GM04503 (cell line): ENCODE measurements around the gene DCLK1.

Experiments used
- DNase-seq: peaks from one replicate; pipeline ENCODE4 v3.0.0-alpha.2; 2012; ENCODE audit warnings: low read depth

Gene DCLK1

GRCh38 chr13:36131222-36131930 is at the start of gene DCLK1:
Gene DCLK1 (minus strand): TSS chr13:36131382.
- DNase-seq: no peak

- no peak for DNase-seq
These were observed 44.4 kb upstream of the DCLK1 start for GRCh38 chr13:36175621-36176020.

GRCh38 chr13:36174923-36175322 is 43.7 kb upstream of the DCLK1 start:
- DNase-seq: no peak

DNA sequence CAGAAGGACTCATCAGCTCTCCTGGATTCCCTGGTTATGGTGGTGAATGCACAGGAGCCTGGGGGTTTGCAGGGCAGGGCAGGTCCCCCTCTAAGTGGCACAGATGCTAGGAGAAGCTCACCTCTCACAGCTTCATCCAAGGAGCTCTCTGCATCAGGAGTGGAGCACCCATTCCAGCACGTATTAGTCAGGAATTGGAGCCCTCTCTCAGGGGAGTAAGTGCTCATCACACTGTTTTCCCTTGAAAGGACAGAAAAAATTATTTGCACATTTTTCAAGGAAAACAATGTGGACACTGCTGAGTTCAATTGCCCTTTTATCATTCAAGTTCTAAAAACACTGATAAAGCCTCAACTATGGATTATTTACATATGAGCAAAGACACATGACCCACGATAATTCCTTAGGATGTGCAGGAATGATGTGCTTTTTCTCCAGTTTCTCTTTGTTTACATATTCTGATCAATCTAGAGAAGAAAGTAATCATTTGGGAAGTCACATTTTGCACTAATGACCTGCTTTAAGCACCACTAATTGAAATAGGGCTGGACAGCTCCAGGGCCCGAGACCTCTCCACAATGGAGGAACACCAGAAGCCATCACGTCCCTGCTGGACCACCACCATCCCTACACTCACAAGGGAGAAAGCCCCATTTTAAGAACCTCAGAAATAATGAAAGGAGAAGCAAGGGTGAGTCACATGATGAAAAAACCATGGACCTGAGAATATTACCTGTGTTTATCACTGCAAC is 42.6 kb upstream of the DCLK1 start:
- DNase-seq: no peak

- DNase-seq: no peak
These were observed 34.9 kb upstream of the DCLK1 start for GRCh38 chr13:36166046-36166445.

GRCh38 chr13:36163809-36164308 is 32.7 kb upstream of the DCLK1 start:
- DNase-seq: no peak

DNA sequence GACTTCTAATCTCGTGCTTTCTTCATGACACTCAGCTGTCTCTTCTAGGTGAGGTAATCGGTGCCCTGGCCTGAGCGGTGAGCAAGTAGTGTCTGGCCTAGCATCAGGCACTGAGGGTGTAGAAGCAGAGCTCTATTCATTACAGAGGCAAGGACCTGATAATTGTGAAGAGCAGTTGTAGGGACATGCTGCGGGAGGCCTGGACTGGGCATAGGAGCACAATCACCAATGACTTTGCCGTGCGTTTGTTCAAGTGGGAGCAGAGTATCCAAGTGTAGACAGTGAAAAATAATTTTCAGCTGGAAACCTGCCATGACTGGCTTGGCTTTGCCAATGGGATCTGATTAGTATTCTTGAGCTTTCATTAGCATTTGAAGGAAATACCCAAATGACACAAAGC is 32.1 kb upstream of the DCLK1 start:
- DNase-seq: no peak

DNA sequence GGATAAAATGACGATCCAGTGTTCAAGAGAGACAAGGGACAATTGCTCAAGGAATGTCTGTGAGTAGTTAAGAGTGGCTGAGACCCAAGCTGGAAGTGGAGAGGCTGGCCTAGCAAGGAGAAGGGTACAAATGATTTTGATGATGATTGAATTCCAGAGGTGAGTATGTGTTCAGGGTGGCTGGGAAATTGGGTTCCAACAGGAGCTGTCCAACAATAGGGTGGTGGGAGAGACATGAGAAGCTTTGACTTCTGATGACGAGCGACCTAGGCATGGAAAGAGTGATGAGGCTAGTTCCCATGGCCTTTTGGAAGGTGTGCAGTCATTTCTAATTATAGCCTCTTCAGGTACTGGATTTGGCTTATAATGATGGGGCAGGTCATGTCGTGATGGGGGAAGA is 29.1 kb upstream of the DCLK1 start:
- DNase-seq: no peak

GRCh38 chr13:36158611-36159010 is 27.4 kb upstream of the DCLK1 start:
- DNase-seq: no peak

GRCh38 chr13:36157480-36157879 is 26.3 kb upstream of the DCLK1 start:
- no peak for DNase-seq

DNA sequence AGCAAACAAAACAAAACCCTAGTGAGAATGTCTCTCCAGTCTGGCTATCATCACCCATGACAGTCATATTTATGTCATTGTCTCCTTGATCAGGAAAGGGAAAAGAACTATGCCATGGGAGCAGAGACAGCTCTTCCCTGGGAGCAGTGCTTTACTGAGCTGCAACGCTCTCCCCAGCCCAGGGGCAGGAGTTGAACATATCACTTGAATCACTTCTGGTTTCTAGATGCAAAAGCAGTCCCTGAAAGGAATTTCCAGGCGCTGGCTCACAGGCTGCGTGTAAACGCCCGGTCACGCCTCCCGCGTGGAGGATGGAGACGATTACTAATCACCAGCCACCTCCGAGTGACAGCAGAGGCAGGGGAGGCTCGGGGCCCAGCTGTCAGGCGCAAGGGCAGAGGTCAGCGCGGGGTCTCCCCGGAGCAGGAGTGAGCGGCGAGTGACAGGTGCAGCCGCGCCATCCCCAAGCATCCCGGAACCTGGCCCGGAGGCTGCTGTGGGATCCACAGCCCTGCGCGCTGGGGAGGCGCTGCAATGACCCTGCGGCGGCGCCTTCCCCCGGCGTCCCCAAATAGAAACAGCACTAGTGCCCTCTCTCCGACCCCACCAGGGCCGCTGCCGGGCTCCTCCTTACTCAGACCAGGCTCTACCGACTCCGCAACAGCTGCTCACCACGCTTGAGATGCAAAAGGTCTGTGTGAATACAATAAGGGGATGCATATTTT is 23.5 kb upstream of the DCLK1 start:
- DNase-seq: no peak

DNA sequence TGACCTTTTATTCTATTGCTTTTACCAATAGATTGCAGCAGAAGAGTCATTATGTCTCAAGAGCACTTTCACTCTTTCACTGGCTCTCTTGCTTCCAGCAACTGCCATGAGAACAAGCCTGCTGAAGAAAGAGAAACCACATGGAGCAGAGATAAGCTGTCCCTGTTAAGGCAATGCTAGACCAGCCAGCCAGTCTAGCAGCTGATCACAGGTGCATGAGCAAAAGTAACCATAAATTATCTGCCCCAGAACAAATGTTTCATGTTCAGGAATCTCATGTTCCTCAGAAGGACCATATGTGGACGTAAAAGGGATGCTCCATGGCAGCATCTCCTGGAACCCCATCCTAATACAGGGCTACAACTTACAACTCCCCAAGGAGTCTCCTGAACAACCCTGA is 20.4 kb upstream of the DCLK1 start:
- no peak for DNase-seq

DNA sequence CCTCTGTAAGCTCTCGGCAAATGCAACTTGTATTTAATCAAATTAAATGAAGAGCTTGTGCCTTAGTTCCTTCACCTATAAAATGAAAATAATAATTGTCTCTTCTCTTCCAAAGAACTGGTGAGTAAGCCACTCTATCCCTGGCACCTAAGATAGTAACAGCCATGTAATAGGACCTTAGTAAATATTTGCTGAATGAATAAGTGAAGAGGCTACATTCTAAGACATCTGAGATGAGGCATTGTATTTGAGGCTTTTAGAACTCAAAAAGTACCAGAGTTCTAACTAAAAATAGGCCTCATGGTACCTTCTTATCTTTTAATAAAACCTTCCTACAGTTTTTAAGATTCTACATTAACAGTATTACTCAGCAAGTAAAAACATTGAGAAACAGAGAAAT is 17.3 kb upstream of the DCLK1 start:
- no peak for DNase-seq

DNA sequence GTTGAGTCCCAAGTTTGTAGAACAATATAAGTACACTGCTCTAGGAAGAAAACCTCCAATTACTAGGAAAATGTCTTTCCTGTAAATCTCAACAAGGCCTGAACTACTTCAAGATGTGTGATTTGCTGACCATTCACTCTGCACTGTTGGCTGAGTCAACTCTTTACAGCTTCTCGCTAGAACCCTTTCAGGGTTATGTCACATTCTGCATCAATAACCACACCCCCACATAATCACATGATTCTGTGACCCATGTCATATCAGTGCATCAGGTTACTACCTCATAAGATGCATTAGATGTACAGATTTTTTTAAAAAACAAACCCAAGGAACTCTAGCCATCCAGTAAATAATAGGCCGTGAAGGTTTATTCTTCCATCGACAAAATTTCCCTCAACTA is 16.1 kb upstream of the DCLK1 start:
- no peak for DNase-seq

- DNase-seq: no peak
These were observed 15.5 kb upstream of the DCLK1 start for GRCh38 chr13:36146511-36147269.

GRCh38 chr13:36143738-36144137 is 12.6 kb upstream of the DCLK1 start:
- DNase-seq: no peak

- DNase-seq: no peak
These were observed 11.6 kb upstream of the DCLK1 start for GRCh38 chr13:36142735-36143134.

GRCh38 chr13:36135876-36136275 is 4.7 kb upstream of the DCLK1 start:
- DNase-seq: no peak

DNA sequence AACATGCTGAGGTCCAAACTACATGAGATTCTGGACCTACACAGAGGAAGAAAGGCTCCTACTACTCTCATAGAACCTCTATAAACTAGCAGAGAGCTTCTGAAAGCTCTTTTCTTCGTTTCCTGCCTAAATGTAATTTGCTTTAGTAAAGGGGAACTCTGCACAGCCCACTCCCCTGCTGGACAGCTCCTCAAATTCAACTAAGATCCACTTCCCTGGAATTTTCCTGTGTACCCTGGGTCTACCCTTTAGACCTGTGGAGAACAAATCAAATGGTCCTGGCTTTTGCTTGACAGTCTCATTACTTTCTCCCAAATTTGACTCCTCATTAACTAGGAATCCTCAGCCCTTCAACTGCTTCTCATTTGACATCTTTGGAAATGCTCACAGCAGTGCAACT is 3.5 kb upstream of the DCLK1 start:
- no peak for DNase-seq

DNA sequence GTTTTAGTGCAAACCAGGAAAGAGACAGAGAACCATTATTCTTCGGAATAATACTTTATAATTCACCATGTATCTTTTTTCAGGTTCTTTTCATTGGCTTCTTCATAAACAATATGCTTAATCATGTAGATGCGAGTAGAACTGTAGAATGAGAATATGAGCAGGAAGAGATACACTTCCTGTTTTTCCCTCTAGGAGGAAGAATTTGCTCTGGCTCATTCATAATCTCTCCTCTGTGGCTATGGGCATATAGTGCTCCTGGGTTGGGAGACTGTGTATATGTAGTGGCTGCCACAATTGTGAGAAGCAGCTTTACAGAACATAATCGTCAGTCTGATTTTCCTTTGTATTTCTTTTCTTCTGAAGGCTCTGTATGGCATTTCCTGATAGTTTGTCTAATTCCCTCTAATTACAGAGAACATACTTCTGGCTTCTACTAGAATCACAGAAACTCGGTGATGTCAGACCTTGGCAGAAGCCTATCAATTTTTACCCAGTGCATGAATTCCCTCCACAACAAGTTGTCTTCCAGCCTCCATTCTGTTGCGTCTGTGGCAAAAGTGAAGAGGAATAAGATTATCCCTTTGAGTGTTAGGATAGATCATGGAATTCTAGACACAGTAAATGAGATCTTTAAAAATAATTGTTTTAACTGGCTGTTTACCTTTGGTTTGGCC is 2.9 kb upstream of the DCLK1 start:
- DNase-seq: no peak

GRCh38 chr13:36132376-36132775 is 1.2 kb upstream of the DCLK1 start:
- no peak for DNase-seq

DNA sequence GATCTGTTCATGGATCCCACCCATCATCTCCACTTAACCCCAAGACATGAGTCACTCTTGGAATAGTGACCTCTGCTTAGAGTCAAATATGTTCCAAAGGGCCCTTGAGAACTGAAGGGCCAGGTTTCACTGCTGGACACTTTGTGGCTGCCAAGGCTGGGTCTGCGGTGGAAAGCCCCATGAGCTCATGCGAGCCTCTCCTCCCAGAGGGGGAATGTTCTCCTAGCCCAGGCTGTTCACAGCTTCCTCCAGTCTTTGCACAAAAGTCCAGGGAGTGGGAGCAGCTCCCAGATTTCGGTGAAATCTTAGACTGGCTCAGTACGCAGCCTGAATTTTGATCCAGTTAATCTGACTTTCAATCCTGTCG is 732 bp upstream of the DCLK1 start:
- no peak for DNase-seq
